Karpas-422 (cell line): ENCODE measurements around the gene CXCR4. TPM values are rescaled to one million over a fixed set of nuclear protein-coding genes. Genes with fewer than 3 reads are reported as not detected.

Experiments used
- total RNA-seq: library from RNA; depleted of rRNA; stranded (reverse); fragments of >200 nt; shearing (Covaris generic); gene quantifications from 2 replicates; pipeline ENCODE4 v1.2.3, GENCODE V29; 2014; ENCODE audit warnings: low replicate concordance; rRNA removed

Gene CXCR4
- total RNA-seq, 1 experiment from 2014 or later = 0.97 TPM

Other genes with a start within 250 kb of the CXCR4 start
- 35.4 and 48.3 TPM in 2 replicates for gene MCM6, start 241.7 kb downstream of the CXCR4 start, total RNA-seq
- gene DARS1, start 132.5 kb downstream of the CXCR4 start, total RNA-seq = 131 and 185 TPM in 2 replicates